Measurements from ENCODE around the gene TMEM132D.

DNA sequence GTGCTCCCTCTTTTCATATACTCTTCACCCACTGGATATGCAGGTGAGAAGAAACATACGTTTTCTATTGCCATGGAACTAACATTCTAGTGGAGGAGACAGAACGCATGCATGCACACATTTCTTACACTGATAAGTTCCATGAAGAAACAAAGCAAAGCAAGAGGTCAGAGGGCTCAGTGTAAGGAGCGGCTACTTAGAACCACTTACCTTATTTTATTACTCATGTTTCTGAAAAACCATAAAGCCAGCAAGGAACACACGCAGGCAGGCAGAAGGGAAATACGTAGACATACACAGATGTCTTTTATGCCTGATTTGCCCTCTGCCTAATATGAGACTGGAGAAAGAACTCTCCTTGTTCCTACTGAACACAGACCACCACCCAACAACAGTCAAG lies 362.9 kb downstream of the TMEM132D start:
- TF ChIP-seq POLR2A (IDR thresholded peaks at IDR 0.05): no peak
- TF ChIP-seq, protein P1, sequence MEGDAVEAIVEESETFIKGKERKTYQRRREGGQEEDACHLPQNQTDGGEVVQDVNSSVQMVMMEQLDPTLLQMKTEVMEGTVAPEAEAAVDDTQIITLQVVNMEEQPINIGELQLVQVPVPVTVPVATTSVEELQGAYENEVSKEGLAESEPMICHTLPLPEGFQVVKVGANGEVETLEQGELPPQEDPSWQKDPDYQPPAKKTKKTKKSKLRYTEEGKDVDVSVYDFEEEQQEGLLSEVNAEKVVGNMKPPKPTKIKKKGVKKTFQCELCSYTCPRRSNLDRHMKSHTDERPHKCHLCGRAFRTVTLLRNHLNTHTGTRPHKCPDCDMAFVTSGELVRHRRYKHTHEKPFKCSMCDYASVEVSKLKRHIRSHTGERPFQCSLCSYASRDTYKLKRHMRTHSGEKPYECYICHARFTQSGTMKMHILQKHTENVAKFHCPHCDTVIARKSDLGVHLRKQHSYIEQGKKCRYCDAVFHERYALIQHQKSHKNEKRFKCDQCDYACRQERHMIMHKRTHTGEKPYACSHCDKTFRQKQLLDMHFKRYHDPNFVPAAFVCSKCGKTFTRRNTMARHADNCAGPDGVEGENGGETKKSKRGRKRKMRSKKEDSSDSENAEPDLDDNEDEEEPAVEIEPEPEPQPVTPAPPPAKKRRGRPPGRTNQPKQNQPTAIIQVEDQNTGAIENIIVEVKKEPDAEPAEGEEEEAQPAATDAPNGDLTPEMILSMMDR (IDR thresholded peaks at IDR 0.05): no peak
